ENCODE data around the gene LIN28B.

LIN28B gene, protein sequence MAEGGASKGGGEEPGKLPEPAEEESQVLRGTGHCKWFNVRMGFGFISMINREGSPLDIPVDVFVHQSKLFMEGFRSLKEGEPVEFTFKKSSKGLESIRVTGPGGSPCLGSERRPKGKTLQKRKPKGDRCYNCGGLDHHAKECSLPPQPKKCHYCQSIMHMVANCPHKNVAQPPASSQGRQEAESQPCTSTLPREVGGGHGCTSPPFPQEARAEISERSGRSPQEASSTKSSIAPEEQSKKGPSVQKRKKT

DNA sequence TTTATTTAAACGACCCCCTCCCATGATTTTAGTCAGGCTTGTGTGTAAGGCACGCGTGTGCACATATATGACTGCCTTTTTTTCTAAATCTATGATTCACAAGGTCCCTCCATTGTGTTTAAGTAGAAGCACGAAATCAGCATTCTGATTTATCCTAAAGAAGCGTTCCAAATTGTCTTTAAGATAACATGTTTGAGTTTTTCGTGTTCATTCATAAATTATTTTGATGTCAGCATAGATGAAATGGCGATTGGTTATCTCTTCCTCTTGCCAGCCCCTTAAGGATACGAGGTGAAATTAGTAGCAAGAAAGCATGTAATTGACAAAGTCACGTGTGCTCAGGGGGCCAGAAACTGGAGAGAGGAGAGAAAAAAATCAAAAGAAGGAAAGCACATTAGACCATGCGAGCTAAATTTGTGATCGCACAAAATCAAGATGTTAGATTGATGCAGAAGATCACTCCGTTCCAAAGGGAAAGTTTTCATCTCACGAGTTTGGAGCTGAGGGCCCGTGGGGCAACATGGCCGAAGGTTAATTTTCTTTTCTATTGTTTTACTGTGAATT, at the start of gene LIN28B:
Gene LIN28B, plus strand, starts transcription at position 377 of the 564 bp plus-strand sequence. Its CDS starts 144 bp downstream, at position 521.
- TF ChIP-seq GATA1 (IDR thresholded peaks at IDR 0.05; ENCODE audit: low read depth, low read length) (no peak), POLR2A (IDR thresholded peaks at IDR 0.05; ENCODE audit: low read length) (no peak)
- peak; percentile 66 to 71 for DNase-seq

DNA sequence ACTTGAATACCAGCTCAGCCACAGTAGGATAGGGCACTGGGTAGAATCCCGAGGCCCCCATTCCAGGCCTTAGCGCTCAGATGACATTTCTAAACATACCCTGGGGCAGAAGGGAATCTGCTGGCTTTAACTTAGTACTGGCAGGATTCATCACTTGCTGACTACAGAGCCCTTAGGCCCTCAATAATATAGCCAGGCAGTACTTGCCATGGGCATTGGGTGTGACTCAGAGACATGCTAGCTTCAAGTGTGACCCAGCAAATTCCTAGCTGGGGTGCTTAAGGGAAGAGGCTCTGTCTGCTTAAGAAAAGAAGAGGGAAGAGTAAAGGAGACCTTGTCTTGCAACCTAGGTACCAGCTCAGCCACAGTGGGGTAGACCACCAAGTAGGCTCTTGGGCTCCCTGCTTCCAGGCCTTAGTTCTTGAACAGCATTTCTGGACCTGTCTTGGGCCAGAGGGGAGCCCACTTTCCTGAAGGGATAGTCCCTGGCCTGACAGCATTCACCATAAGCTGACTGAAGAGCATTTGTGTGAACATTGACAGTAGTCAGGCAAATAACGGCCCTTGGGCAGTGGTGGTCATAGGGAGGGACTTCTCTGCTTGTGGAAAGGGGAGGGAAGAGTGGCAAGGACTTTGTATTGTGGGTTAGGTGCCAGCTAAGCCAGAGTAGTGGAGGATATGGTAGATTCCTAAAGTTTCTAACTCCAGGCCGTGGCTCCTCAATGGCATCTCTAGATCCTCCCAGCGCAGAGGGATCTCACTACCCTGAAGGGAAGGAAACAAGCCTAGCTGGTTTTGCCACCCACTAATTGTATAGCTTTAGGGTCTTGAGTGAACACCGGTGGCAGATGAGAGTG, 48.6 kb upstream of the LIN28B start:
- TF ChIP-seq POLR2A (IDR thresholded peaks at IDR 0.05; ENCODE audit: low read length) (no peak), GATA1 (IDR thresholded peaks at IDR 0.05; ENCODE audit: low read depth, low read length) (no peak)
- no peak for DNase-seq

- no peak for TF ChIP-seq GATA1 (IDR thresholded peaks at IDR 0.05; ENCODE audit: low read depth, low read length)
- no peak for TF ChIP-seq POLR2A (IDR thresholded peaks at IDR 0.05; ENCODE audit: low read length)
- no peak for DNase-seq
Observed at GRCh38 chr6:104908888-104909525, 47.9 kb upstream of the LIN28B start.

GRCh38 chr6:104921896-104922295, 35.0 kb upstream of the LIN28B start:
- no peak for TF ChIP-seq GATA1 (IDR thresholded peaks at IDR 0.05; ENCODE audit: low read depth, low read length)
- no peak for TF ChIP-seq POLR2A (IDR thresholded peaks at IDR 0.05; ENCODE audit: low read length)
- DNase-seq: no peak

GRCh38 chr6:104928141-104928540, 28.8 kb upstream of the LIN28B start:
- TF ChIP-seq POLR2A (IDR thresholded peaks at IDR 0.05; ENCODE audit: low read length): no peak
- no peak for TF ChIP-seq GATA1 (IDR thresholded peaks at IDR 0.05; ENCODE audit: low read depth, low read length)
- DNase-seq: no peak

DNA sequence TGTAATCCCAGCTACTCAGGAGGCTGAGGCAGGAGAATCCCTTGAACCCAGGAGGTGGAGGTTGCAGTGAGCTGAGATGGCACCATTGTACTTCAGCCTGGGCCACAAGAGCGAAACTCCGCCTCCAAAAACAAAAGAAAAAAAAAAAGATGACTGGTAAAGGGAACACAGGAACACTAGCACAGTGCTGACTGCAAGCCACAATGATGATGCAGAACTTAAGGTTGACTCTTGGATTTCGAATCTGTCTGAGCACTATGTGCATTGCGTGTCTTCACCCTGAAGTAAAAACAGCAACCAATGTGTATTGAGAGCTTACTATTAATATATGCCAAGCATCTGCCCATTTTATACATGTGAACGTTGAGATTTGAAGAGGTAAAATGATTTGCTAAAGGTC, 27.6 kb upstream of the LIN28B start:
- TF ChIP-seq GATA1 (IDR thresholded peaks at IDR 0.05; ENCODE audit: low read depth, low read length) (no peak), POLR2A (IDR thresholded peaks at IDR 0.05; ENCODE audit: low read length) (no peak)
- DNase-seq: no peak

- no peak for DNase-seq
- TF ChIP-seq POLR2A (IDR thresholded peaks at IDR 0.05; ENCODE audit: low read length) (no peak), GATA1 (IDR thresholded peaks at IDR 0.05; ENCODE audit: low read depth, low read length) (no peak)
Observed at GRCh38 chr6:104930939-104931338, 26.0 kb upstream of the LIN28B start.

DNA sequence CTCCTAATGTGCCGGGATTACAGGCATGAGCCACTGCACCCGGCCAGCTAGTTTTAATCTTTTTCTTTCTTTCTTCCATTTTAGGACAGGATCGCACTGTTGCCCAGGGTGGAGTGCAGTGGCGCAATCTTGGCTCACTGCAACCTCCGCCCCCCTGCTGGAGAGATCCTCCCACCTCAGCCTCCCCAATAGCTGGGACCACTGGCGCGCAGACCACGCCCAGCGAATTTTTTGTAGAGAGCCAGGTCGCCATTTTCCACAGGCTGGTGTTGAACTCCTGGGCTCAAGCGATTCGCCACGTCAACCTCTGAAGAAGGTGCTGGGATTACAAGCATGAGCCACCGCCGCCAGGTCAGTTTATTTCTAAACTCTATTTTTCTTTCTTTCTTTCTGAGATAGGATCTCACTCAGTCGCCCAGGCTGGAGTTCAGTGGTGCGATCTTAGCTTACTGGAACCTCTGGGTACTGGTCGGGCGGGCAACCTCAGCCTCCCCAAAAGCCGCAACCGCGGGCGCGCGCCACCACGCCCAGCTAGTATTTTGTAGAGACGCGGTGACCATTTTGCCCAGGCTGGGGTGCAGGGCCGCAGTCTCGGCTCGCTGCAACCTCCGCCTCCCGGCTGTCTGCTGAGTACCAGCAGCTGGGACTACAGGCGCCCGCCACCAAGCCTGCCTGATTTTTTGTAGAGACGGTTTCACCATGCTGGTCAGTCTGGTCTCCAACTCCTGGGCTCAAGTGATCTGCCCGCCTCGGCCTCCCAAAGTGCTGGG, 20.0 kb upstream of the LIN28B start:
- DNase-seq: no peak
- TF ChIP-seq GATA1 (IDR thresholded peaks at IDR 0.05; ENCODE audit: low read depth, low read length) (no peak), POLR2A (IDR thresholded peaks at IDR 0.05; ENCODE audit: low read length) (no peak)

DNA sequence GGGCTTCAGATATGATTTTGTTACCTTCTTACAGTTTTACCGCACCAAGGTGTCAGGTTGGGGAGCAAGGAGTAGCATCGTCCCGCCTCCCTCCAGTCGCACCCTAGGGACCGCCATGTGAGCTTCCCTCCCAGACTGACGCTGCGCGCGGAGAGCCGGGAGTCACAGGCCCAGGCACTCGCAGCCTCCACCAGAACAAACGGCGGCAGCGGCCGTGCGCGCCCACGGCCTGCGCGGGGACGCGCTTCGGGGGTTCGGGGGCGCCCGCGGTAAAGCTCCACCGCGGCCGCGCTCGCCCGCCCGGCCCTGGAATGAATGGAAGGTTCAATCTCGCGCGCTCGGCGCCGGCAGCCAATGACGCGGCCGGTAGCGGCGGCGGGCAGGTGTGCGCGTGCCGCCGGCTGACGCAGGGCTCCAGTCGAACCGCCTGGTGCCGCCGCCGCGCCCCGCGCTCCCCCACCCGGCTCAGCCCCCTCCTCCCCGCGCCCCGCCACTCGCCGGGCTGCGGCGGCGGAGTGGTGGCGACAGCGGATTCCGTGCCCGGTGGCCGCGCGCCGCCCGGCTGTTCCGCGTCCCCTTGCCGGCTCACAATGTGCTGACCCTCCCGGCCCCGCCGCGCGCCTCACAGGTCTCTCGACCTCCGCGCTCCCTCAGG, 16.5 kb upstream of the LIN28B start:
- peak; percentile 46 to 66 for DNase-seq
- no peak for TF ChIP-seq GATA1 (IDR thresholded peaks at IDR 0.05; ENCODE audit: low read depth, low read length)
- TF ChIP-seq POLR2A (IDR thresholded peaks at IDR 0.05; ENCODE audit: low read length): no peak

GRCh38 chr6:104940893-104941728, 15.8 kb upstream of the LIN28B start:
- DNase-seq: peak; percentile 83 to 87
- no peak for TF ChIP-seq POLR2A (IDR thresholded peaks at IDR 0.05; ENCODE audit: low read length)
- TF ChIP-seq GATA1 (IDR thresholded peaks at IDR 0.05; ENCODE audit: low read depth, low read length): no peak

DNA sequence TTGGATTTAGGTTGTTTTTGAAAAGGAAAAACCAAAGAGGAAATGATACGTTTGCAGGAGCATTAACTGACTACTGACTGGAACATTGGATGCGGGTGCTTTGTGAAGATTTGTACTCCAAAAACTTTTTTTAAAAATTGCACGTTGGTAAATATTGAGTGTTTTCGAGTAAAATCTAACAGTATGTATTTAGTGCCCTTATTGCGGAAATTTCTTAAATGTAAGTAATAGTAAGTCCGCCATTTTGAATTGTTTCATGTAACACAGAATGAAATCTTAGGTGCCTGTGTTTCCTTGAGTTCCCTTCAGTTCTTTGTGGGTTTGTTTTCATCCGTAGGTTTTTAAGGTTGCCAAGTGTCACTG, 15.2 kb upstream of the LIN28B start:
- no peak for TF ChIP-seq GATA1 (IDR thresholded peaks at IDR 0.05; ENCODE audit: low read depth, low read length)
- no peak for TF ChIP-seq POLR2A (IDR thresholded peaks at IDR 0.05; ENCODE audit: low read length)
- peak in 1 of 2 experiments; percentile 35 for DNase-seq

DNA sequence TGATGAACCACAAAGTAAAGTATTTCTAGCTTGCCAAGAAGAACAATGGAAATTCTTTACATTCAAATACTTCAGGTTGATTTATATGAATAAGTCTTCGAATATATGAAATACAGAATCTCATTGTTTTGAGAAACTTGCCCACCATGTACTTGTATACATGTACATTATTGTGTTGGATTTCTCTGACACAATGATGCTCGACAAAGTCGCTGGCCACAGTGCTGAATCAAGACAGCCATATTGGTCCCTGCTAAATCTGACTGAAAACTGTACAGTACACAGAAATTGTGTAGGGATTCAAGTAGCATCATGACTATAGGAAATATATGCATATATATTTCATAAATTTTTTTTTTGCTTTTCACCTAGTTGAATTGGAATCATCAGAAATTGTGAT, 13.1 kb upstream of the LIN28B start:
- peak; percentile 58 for DNase-seq
- TF ChIP-seq POLR2A (IDR thresholded peaks at IDR 0.05; ENCODE audit: low read length): no peak
- no peak for TF ChIP-seq GATA1 (IDR thresholded peaks at IDR 0.05; ENCODE audit: low read depth, low read length)

Data from erythroblast (primary cell).